ENCODE data around the gene SOX9.
A peak's percentile ranks its signal among the peaks of the same experiment; 100 is the strongest.
"Not testable (repeated sequence)": the region's sequence is repeated elsewhere in the genome, so short reads cannot be mapped to it uniquely, and the experiment has no call there.

Gene SOX9

DNA sequence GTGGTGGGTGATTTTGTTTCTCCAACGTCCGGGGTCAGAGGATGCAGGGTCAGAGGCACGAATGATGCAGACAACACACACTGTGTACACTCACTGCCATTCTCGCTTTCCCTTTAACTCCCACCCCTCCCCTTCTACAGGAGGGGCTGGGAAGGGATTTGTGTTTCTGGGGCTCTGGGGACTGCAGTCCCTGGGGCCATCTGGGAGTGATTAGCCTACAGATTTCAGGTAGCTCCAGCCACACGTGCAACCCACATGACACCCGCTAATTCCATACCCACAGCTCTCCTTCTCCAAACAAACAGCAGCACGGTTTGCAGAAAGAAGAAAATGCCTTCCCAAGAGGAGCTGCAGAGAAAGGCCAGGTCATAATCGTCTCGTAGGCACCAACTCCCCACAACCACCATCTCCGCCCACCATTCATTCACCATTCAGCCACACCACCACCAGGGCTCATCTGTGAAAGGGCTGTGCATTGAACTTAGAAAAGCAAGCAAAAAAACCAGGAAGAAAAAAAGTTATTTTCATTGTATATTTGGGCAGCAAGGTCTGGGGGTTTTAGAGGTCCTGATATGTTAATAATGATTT lies 9.4 kb upstream of the SOX9 start:
- peak; percentile 44 for DNase-seq (ENCODE audit: low spot score)

- DNase-seq (ENCODE audit: low spot score) = not testable (repeated sequence)
Observed at GRCh38 chr17:72111926-72112325, 8.9 kb upstream of the SOX9 start.

- no peak for DNase-seq (ENCODE audit: low spot score)
Observed at GRCh38 chr17:72113751-72114150, 7.1 kb upstream of the SOX9 start.

- DNase-seq (ENCODE audit: low spot score) = no peak
Observed at GRCh38 chr17:72115781-72116525, 4.9 kb upstream of the SOX9 start.

DNA sequence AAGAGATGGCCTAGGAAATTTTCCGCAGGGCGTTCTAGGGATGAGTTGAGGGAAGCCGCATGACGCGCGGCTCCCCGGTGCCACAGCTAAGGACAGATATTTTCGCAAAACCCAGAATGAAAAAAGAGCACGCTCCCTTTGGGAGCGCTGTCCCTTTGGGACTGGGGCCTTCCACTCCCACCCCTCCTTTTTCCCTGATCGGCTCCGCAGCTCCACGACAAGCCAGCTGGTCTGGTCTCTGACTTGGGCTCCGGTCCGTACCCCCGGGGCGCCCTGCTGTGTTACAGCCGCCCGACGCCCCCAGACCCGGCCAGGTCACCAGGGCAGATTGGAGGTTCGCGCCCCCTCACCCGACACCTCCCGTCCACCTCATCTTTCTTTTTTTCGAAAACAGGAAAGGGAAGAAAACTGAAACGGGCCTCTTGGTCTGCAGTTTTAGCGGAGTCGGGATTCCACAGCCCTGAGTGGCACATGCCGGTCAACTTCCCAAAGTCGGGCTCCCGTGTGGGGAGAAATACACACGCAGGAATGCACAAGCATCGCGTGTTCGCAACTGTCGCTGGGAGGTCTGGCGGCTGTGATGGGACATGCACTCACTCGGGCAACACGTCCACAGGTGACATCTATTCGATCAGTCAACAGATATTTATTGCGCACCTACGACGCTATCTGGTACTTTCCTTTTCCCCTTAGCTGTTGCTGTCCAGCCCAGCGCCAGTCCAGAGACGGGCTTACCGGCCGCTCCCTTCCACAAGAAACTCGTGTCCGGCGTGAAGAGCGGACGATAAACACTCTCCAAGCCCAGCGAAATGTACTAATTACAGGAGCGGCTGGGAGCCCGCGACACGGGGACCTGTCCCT lies 3.9 kb upstream of the SOX9 start:
- no peak for DNase-seq (ENCODE audit: low spot score)

DNA sequence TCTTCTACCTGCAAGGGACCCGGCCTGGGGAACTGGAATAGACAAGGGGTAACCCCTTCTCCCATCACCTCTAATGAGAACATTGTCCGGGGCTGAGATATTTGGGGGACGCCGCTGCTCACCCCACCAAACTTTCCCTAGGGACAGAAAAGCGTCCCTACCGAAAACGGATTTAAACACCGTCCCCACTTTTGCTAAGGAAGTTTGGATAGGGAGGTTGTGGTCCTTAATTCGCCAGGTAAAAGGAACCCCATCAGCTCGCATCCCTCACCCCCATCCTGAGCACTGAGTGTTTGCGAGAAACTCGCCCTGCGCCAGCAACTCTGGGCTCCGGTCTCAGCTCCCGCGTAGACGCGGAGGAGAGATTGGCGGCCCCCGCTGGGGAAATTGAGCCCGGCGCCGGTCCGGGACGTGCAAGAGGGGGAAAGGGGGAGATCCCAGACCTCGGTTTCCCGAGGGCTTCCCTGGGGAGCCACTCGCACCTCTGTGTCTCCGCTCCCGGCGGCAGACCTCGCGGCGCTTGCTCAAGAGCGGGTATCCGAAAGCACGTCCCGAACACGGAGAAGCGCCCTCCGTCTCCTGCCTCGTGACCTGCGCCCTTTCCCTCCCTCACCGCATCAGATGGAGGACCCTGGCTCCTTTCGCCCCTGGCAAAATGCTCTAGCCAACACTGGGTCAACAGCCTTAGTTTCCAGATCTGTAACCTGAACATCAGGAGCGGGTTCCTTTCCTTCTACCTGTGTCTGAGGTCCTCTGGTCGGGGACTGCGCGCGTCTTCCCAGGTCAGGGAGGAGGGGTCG lies 3.1 kb upstream of the SOX9 start:
- no peak for DNase-seq (ENCODE audit: low spot score)

- DNase-seq (ENCODE audit: low spot score) = peak; percentile 69
Observed at GRCh38 chr17:72118335-72119076, 2.3 kb upstream of the SOX9 start.

DNA sequence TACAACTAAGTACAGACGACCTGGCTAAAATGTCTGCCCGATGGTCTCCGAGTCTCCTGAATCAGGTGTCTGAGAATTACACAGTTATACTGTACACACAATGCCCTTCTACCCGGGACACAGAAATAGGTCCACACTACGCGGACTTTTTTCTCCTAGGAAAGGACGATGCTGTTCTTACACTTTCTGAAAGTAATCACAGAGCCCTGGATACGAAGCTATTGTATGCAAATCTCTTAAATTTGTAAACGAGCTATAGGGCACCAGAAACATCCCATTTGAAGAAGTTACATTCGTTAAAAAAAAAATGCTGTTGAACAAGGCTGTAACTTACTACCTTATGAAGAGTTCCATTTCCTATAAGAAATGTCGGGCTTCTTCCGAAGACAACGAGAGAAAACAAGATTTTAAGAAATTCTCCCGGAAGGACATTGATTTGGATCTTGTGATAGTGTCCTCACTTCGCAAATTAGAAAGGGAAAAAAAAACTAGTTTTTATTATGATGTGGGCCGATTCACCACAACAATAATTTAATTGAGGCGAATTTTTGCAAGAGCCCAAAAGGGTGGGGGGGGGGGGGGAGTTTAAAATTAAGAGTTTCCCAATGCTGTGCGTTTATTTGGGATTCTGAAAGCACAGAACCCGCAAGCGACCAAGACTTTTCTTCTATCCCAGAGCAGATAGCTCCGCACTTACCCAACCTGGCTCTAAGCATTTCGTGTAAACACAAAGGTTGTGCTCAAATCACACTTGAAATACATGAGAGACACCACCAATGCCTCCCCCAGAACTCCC lies 1.5 kb upstream of the SOX9 start:
- no peak for DNase-seq (ENCODE audit: low spot score)

DNA sequence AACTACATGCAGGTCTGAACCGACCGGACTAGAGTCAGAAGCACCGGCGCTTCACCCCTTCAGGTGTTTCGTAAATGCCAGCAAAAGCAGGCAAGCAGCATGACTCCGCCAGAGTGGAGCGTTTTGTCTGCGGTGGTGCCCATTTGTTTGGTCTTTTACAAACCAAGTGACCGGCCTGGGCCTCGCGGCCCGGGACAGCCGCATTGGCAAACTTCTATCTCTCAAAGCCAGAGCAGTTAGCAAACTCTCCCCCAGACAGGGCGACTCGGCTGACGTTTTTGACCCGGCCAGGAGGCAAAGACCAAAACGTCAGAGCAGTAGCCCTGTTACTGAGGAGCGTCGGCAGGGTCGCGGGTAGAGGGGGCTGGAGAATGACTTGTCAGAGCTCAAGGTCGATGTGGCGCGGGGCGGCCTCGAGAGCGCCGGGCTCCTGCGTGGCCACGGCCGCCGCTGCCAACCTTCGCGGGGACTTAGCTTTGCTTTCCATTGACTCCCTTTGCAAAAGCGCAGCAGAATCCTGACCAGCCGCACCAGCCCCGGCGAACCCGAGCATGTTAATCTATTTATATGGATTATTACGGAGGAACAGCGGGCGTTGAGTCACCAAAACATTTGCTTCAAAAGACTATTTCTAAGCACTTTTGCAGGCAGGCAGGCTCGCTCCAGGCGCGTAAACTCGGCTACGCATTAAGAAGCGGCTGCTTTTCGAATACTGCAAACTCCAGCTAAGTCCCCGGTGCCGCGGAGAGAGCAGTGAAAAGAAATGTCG lies 763 bp upstream of the SOX9 start:
- DNase-seq (ENCODE audit: low spot score) = peak; percentile 76

GRCh38 chr17:72121164-72122009 lies 567 bp downstream of the SOX9 start:
- DNase-seq (ENCODE audit: low spot score) = no peak

DNA sequence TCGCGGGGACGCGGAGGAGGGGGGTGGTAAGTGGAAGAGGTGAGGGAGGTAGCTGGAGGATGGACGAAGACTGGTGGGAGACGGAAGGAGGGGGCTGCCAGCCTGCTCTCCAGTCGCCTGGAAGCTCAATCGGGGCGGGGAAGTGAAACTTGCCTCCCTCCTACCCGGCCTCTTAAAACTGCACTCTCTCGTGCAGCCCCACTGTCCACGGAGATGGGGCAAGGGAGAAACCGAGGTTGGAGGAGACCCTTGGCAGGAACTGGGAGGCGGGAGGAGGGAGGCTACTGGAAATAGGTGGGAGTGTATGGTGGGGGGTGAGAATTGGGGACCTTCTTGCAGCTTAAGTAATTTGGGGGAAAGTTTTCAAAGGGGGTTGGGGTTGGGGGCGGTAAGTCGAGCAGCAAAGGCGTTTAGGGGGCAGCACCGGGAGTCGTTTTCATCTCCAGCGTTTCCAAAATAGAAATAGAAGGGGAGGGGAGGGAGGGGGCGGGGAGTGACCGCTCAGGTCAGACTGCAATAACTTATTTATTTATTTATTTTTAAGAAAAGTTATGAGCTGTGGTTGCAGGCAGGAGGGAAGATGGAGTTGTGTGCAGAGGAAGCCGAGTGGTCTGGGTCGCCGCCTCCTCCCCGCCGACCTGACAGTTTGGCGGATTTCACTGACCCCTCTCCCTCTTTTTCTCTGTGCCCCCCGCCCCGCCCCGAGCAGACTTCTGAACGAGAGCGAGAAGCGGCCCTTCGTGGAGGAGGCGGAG lies 1.4 kb downstream of the SOX9 start:
- peak; percentile 54 for DNase-seq (ENCODE audit: low spot score)

- DNase-seq (ENCODE audit: low spot score) = no peak
Observed at GRCh38 chr17:72122765-72123529, 2.1 kb downstream of the SOX9 start.

- peak; percentile 58 for DNase-seq (ENCODE audit: low spot score)
Observed at GRCh38 chr17:72123530-72124437, 3.0 kb downstream of the SOX9 start.

GRCh38 chr17:72124438-72124775 lies 3.6 kb downstream of the SOX9 start:
- no peak for DNase-seq (ENCODE audit: low spot score)

- DNase-seq (ENCODE audit: low spot score) = no peak
Observed at GRCh38 chr17:72125226-72125651, 4.4 kb downstream of the SOX9 start.

GRCh38 chr17:72125742-72126141 lies 4.9 kb downstream of the SOX9 start:
- DNase-seq (ENCODE audit: low spot score) = no peak
